Thoracic aorta (tissue), 2 donors: ENCODE results near the gene FPGS. TPM values are rescaled to one million over a fixed set of nuclear protein-coding genes. Genes with fewer than 3 reads are reported as not detected.

ENCODE experiments used
- ATAC-seq: fragments of 150-250 bp; one replicate; pipeline ENCODE4 v1.8.0; 2017; ENCODE audit warnings: low read depth; ENCODE audit not compliant: insufficient number of reproducible peaks, low FRiP score
- DNase-seq: peaks from one replicate; pipeline ENCODE4 v3.0.0-alpha.2; 2020; ENCODE audit warnings: low spot score
- H3K27ac ChIP-seq, 2 donors: fragments of 200-600 bp; sonication (generic); 1 replicate in 1 of 2; 2 replicates in 1 of 2; pipeline ENCODE4 v1.5.1; 2016; ENCODE audit warnings: mild to moderate bottlenecking in 2 of 2, moderate library complexity in 2 of 2
- H3K27me3 ChIP-seq: fragments of 200-600 bp; sonication (generic); replicated peaks from 2 replicates; pipeline ENCODE4 v1.6.0; 2016; ENCODE audit warnings: mild to moderate bottlenecking; ENCODE audit not compliant: insufficient read depth
- H3K36me3 ChIP-seq: fragments of 200-600 bp; sonication (generic); one replicate; pipeline ENCODE4 v1.5.1; 2016
- H3K4me1 ChIP-seq, 2 donors: fragments of 200-600 bp; sonication (generic); 1 replicate in 1 of 2; 2 replicates in 1 of 2; pipeline versions ENCODE4 v1.5.1 to v1.6.0; 2016; ENCODE audit warnings: low read depth in 2 of 2, mild to moderate bottlenecking in 1 of 2; ENCODE audit not compliant: control insufficient read depth in 1 of 2
- H3K4me3 ChIP-seq: fragments of 200-600 bp; sonication (generic); 2 replicates; pipeline ENCODE4 v1.5.1; 2016; ENCODE audit warnings: mild to moderate bottlenecking
- H3K9me3 ChIP-seq: fragments of 200-600 bp; sonication (generic); 2 replicates; pipeline ENCODE4 v1.5.1; 2016
- CTCF ChIP-seq: fragments of 200-600 bp; sonication (generic); IDR thresholded peaks from one replicate; pipeline ENCODE4 v1.5.1; 2019; ENCODE audit warnings: antibody characterized with exemption
- total RNA-seq, 2 donors: library from RNA; depleted of rRNA; stranded (reverse); fragments of >200 nt; gene quantifications; one replicate each; pipeline versions ENCODE4 v1.1.0 to v1.2.3, GENCODE V29; 2016

Gene FPGS
- total RNA-seq, 2 donors from 2014 or later: 119 to 136 TPM

GRCh38 chr9:127855522-127855921 lies 52.8 kb downstream of the FPGS start:
- Histone ChIP-seq H3K4me1 (peaks cover 53 to 96% of the 10 kb centered on the region in 2 donors), H3K27me3 (no peaks in the 10 kb centered on the region), H3K9me3 (no peaks in the 10 kb centered on the region), H3K36me3 (peaks cover 2% of the 10 kb centered on the region), H3K4me3 (no peak overlapping the region), H3K27ac (peak overlapping the region; percentile 92 to 95)
- DNase-seq (no peak), ATAC-seq (no peak)
- TF ChIP-seq CTCF: no peak

- Histone ChIP-seq H3K36me3 (no peaks in the 10 kb centered on the region), H3K4me1 (peaks cover 50 to 96% of the 10 kb centered on the region in 2 donors), H3K9me3 (no peaks in the 10 kb centered on the region), H3K4me3 (no peak overlapping the region), H3K27ac (peak overlapping the region; percentile 92 to 95), H3K27me3 (no peaks in the 10 kb centered on the region)
- DNase-seq (no peak), ATAC-seq (no peak)
- no peak for TF ChIP-seq CTCF
Measured at GRCh38 chr9:127856094-127856728, 53.5 kb downstream of the FPGS start.

- H3K9me3 ChIP-seq: no peaks in the 10 kb centered on the region
- peak overlapping the region; percentile 92 to 95 for H3K27ac ChIP-seq
- DNase-seq: no peak
- no peak for TF ChIP-seq CTCF
- no peak for ATAC-seq
- H3K4me1 ChIP-seq: peaks cover 48 to 96% of the 10 kb centered on the region in 2 donors
- no peaks in the 10 kb centered on the region for H3K36me3 ChIP-seq
- H3K27me3 ChIP-seq: no peaks in the 10 kb centered on the region
- H3K4me3 ChIP-seq: no peak overlapping the region
Measured at GRCh38 chr9:127856729-127857116, 54.0 kb downstream of the FPGS start.

GRCh38 chr9:127857278-127857677 lies 54.6 kb downstream of the FPGS start:
- no peak for TF ChIP-seq CTCF
- ATAC-seq (no peak), DNase-seq (no peak)
- no peaks in the 10 kb centered on the region for H3K27me3 ChIP-seq
- no peak overlapping the region for H3K4me3 ChIP-seq
- H3K36me3 ChIP-seq: no peaks in the 10 kb centered on the region
- H3K4me1 ChIP-seq: peaks cover 51 to 96% of the 10 kb centered on the region in 2 donors
- peak overlapping the region; percentile 92 to 95 for H3K27ac ChIP-seq
- H3K9me3 ChIP-seq: no peaks in the 10 kb centered on the region

- H3K4me3 ChIP-seq: peak overlapping the region; percentile 4
- no peaks in the 10 kb centered on the region for H3K9me3 ChIP-seq
- no peak for ATAC-seq
- peak overlapping the region; percentile 92 to 95 for H3K27ac ChIP-seq
- H3K27me3 ChIP-seq: no peaks in the 10 kb centered on the region
- H3K4me1 ChIP-seq: peaks cover 49 to 93% of the 10 kb centered on the region in 2 donors
- TF ChIP-seq CTCF: no peak
- DNase-seq: no peak
- H3K36me3 ChIP-seq: no peaks in the 10 kb centered on the region
Measured at GRCh38 chr9:127858041-127858512, 55.4 kb downstream of the FPGS start.
